ENCODE results near the gene NRP2.

DNA sequence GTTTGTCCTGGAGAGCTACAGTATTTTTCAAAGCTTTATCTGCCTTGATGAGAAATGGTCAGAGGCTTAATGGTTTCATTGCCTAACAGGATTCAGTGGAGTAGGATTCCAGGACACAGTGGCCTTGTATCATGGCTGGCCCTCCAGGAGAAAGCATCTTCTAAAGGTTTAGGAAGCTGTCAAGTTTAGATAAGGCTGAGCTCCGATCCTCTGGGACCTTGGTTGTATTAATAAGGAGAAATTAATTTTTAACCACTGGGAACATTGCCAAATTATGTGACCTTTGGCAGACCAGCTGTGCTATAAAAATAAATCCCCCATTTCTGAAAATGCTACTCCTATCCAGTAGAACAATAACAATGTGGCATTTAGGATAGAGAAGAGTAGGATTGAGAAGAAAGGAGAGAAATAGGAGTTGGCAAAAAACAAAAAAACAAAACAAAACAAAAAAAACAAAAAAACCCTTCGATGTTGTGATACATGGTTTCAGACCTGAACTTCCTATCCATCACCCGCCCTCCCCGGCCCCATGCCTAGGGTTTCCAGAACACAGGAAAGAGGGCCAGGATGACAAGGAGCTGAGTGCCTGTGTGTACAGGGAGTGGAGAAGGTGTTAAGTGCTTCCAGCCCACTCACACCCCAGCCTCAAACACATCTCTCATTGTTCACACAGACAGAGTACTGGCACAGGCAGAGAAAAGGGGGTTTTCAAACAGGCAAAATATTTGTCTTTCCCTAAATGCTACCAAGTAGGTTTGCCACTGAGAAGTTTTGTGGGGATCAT, 6.3 kb downstream of the NRP2 start:
- TF ChIP-seq, protein P1, sequence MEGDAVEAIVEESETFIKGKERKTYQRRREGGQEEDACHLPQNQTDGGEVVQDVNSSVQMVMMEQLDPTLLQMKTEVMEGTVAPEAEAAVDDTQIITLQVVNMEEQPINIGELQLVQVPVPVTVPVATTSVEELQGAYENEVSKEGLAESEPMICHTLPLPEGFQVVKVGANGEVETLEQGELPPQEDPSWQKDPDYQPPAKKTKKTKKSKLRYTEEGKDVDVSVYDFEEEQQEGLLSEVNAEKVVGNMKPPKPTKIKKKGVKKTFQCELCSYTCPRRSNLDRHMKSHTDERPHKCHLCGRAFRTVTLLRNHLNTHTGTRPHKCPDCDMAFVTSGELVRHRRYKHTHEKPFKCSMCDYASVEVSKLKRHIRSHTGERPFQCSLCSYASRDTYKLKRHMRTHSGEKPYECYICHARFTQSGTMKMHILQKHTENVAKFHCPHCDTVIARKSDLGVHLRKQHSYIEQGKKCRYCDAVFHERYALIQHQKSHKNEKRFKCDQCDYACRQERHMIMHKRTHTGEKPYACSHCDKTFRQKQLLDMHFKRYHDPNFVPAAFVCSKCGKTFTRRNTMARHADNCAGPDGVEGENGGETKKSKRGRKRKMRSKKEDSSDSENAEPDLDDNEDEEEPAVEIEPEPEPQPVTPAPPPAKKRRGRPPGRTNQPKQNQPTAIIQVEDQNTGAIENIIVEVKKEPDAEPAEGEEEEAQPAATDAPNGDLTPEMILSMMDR (IDR thresholded peaks at IDR 0.05) = no peak
- no peak for TF ChIP-seq POLR2A (IDR thresholded peaks at IDR 0.05)

Data from transverse colon (tissue), 3 donors.